Measurements from ENCODE around the gene CLDN16. TPM values are rescaled to one million over a fixed set of nuclear protein-coding genes. Genes with fewer than 3 reads are reported as not detected.

Gene CLDN16
- total RNA-seq, 4 donors from 2014 or later = not detected

DNA sequence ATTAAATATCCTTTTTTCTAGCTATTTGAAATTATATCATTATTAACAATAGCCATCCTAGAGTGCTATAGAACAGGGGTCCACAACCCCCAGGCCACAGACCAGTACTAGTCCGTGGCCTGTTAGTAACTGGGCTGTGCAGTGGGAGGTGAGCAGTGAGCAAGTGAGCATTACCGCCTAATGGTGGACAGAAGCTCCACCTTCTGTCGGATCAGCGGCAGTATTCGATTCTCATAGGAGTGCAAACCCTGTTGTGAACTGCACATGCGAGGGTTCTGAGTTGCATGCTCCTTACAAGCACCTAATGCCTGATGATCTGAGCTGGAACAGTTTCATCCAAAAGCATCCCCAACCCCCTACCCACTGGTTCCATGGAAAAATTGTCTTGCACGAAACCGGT lies 11.7 kb downstream of the CLDN16 start:
- Histone ChIP-seq H3K27ac (no peak overlapping the region), H3K9me3 (no peaks in the 10 kb centered on the region), H3K36me3 (no peaks in the 10 kb centered on the region), H3K4me3 (no peak overlapping the region), H3K4me1 (no peaks in the 10 kb centered on the region), H3K27me3 (no peaks in the 10 kb centered on the region)
- 93 to 97% methylated on average over 2 to 8 of the region's 8 CpGs for WGBS, 2 donors (ENCODE audit: low coverage in 1 of 2)
- TF ChIP-seq, protein P1, sequence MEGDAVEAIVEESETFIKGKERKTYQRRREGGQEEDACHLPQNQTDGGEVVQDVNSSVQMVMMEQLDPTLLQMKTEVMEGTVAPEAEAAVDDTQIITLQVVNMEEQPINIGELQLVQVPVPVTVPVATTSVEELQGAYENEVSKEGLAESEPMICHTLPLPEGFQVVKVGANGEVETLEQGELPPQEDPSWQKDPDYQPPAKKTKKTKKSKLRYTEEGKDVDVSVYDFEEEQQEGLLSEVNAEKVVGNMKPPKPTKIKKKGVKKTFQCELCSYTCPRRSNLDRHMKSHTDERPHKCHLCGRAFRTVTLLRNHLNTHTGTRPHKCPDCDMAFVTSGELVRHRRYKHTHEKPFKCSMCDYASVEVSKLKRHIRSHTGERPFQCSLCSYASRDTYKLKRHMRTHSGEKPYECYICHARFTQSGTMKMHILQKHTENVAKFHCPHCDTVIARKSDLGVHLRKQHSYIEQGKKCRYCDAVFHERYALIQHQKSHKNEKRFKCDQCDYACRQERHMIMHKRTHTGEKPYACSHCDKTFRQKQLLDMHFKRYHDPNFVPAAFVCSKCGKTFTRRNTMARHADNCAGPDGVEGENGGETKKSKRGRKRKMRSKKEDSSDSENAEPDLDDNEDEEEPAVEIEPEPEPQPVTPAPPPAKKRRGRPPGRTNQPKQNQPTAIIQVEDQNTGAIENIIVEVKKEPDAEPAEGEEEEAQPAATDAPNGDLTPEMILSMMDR (IDR thresholded peaks at IDR 0.05) = no peak
- TF ChIP-seq POLR2AphosphoS5 (IDR thresholded peaks at IDR 0.05) (no peak), POLR2A (IDR thresholded peaks at IDR 0.05) (no peak), EP300 (IDR thresholded peaks at IDR 0.05) (no peak)
- no peak for ATAC-seq

DNA sequence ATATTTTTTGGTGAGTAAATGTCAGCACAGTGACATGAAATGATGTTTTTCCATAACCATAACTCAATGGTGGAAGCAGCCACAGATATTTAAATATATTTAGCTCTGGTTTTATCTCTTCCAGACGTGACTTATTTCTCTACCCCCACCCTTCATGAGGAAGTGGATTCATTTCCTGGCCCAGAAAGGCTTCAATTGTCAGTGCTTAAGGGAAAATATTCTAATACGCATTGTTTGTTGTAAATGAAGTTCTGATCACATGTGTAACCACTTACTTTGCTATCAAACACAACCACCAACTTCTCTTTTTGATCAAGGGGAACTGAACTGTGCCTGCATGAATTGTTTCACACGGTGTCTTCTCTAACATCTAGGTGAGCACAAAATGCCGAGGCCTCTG lies 14.0 kb downstream of the CLDN16 start:
- WGBS, 2 donors (ENCODE audit: low coverage in 1 of 2) = 60 to 64% methylated on average over 4 of the region's 4 CpGs
- H3K4me1 ChIP-seq = no peaks in the 10 kb centered on the region
- no peak for ATAC-seq

DNA sequence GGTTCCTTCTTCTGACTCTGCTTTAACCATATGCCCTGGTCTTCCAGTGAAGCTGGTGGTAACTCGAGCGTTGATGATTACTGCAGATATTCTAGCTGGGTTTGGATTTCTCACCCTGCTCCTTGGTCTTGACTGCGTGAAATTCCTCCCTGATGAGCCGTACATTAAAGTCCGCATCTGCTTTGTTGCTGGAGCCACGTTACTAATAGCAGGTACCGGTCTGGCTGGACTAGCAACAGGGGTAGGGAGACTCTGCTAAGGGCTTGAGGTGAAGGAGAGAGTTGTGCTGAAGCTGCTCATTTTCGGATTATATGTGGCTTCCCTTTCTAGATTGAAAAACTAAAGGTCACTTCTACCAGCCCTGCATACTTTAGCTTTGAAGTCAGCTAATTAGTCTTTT lies 16.8 kb downstream of the CLDN16 start:
- 96 to 100% methylated on average over 2 to 4 of the region's 8 CpGs for WGBS, 2 donors (ENCODE audit: low coverage in 1 of 2)
- Histone ChIP-seq H3K27me3 (no peaks in the 10 kb centered on the region), H3K36me3 (no peaks in the 10 kb centered on the region), H3K27ac (no peak overlapping the region), H3K4me1 (no peaks in the 10 kb centered on the region), H3K9me3 (no peaks in the 10 kb centered on the region), H3K4me3 (no peak overlapping the region)
- no peak for ATAC-seq
- no peak for TF ChIP-seq POLR2AphosphoS5 (IDR thresholded peaks at IDR 0.05)
- TF ChIP-seq POLR2A (IDR thresholded peaks at IDR 0.05) = no peak
- TF ChIP-seq, protein P1 (IDR thresholded peaks at IDR 0.05) = no peak
- no peak for TF ChIP-seq EP300 (IDR thresholded peaks at IDR 0.05)

More for the DNA sequence above, 14.0 kb downstream of the CLDN16 start:
- H3K9me3 ChIP-seq = no peaks in the 10 kb centered on the region
- TF ChIP-seq, protein P1 (IDR thresholded peaks at IDR 0.05) = no peak
- TF ChIP-seq EP300 (IDR thresholded peaks at IDR 0.05) = no peak
- no peak for TF ChIP-seq POLR2A (IDR thresholded peaks at IDR 0.05)
- TF ChIP-seq POLR2AphosphoS5 (IDR thresholded peaks at IDR 0.05) = no peak
- H3K27ac ChIP-seq = no peak overlapping the region
- H3K27me3 ChIP-seq = no peaks in the 10 kb centered on the region
- H3K4me3 ChIP-seq = no peak overlapping the region
- H3K36me3 ChIP-seq = no peaks in the 10 kb centered on the region

DNA sequence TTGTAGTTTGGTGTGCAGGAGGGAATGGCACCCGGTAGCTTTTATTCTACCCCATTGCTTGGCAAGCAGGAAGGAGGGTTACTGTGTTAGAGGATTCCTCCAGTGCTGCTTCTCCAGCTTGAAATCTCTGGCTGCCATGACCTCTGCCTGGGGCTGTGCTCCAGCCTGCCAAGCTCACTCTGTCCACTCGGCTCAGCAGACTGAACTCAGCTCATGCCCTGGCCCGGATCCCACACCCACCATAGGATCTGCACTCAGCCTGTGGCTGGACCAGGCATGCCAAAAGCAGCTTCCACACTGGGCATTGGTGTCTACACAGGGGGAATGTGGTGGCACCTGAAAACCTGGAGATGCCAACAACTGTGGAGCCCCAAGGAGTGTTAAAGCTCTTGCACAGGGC lies 26.3 kb downstream of the CLDN16 start:
- no peaks in the 10 kb centered on the region for H3K9me3 ChIP-seq
- TF ChIP-seq EP300 (IDR thresholded peaks at IDR 0.05) (no peak), POLR2A (IDR thresholded peaks at IDR 0.05) (no peak), POLR2AphosphoS5 (IDR thresholded peaks at IDR 0.05) (no peak)
- TF ChIP-seq, protein P1 (IDR thresholded peaks at IDR 0.05) = no peak
- H3K36me3 ChIP-seq = no peaks in the 10 kb centered on the region
- no peaks in the 10 kb centered on the region for H3K4me1 ChIP-seq
- H3K27ac ChIP-seq = no peak overlapping the region
- ATAC-seq = no peak
- H3K27me3 ChIP-seq = no peaks in the 10 kb centered on the region
- 70% methylated on average over 2 of the region's 3 CpGs; no CpG with 5 or more reads in 1 of the 2 donors for WGBS, 2 donors (ENCODE audit: low coverage in 1 of 2)
- no peak overlapping the region for H3K4me3 ChIP-seq

DNA sequence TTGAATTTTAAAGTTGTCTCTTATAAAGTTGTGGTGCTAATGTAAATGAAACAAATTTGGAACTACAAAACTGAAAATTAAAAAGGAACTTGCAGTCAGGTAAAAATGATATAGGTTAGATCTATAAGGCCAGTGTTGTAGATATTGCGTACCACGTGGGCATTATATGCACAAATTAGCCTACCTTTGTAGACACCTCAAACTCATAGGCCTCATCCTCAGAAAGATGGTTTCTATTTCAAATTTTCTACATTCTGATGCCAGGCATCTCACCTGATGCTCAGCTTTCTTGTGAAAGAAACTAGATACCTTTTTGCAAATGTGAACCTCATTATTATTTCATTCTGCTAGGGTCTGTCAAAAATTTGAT lies 36.1 kb downstream of the CLDN16 start:
- Histone ChIP-seq H3K27ac (no peak overlapping the region), H3K9me3 (no peaks in the 10 kb centered on the region), H3K36me3 (no peaks in the 10 kb centered on the region), H3K4me1 (peaks cover 0 to 5% (median 0%) of the 10 kb centered on the region in 3 donors), H3K27me3 (no peaks in the 10 kb centered on the region), H3K4me3 (no peak overlapping the region)
- ATAC-seq = no peak
- 66 to 71% methylated on average over 2 of the region's 2 CpGs for WGBS, 2 donors (ENCODE audit: low coverage in 1 of 2)
- no peak for TF ChIP-seq POLR2A (IDR thresholded peaks at IDR 0.05)
- TF ChIP-seq EP300 (IDR thresholded peaks at IDR 0.05) = no peak
- TF ChIP-seq, protein P1 (IDR thresholded peaks at IDR 0.05) = no peak
- TF ChIP-seq POLR2AphosphoS5 (IDR thresholded peaks at IDR 0.05) = no peak

Measured in gastroesophageal sphincter (tissue), 4 donors.